ENCODE results near the gene CSMD2. TPM values are rescaled to one million over a fixed set of nuclear protein-coding genes. Genes with fewer than 3 reads are reported as not detected.

Gene CSMD2
- total RNA-seq, 2 experiments from 2014 or later, result not detected

GRCh38 chr1:33624991-33625870, 539.8 kb downstream of the CSMD2 start:
- ChIA-PET POLR2A (no interaction called here), CTCF (ENCODE audit: unreplicated experiment) (no interaction called here)
- no peaks in the 10 kb centered on the region for H3K9me3 ChIP-seq (ENCODE audit: low read length)
- no TSS peak for BruUV-seq (replicated peaks)
- no peak overlapping the region for H3K4me2 ChIP-seq (ENCODE audit: low read length)
- no peaks in the 10 kb centered on the region for H3K36me3 ChIP-seq (ENCODE audit: insufficient read depth, low read length)
- TF ChIP-seq EZH2phosphoT487 (IDR thresholded peaks at IDR 0.05; ENCODE audit: borderline replicate concordance, low read depth, low read length), result no peak
- peak; percentile 72 for TF ChIP-seq CTCF (conservative IDR thresholded peaks at IDR 0.05; ENCODE audit: low read length)
- DNase-seq (ENCODE audit: low spot score), result no peak
- no peaks in the 10 kb centered on the region for H3K4me1 ChIP-seq (ENCODE audit: insufficient read depth, low read length, poor library complexity, severe bottlenecking)
- no peaks in the 10 kb centered on the region for H3K79me2 ChIP-seq (ENCODE audit: insufficient read depth, low read depth, low read length)
- no peak overlapping the region for H2AFZ ChIP-seq (ENCODE audit: low read length)
- no peaks in the 10 kb centered on the region for H3K9me2 ChIP-seq (ENCODE audit: insufficient read depth, low read length)
- intact Hi-C loops (cut with micrococcal nuclease; ENCODE audit: unreplicated experiment), result no loop called here
- no peaks in the 10 kb centered on the region for H4K20me1 ChIP-seq (ENCODE audit: insufficient read depth, low read length)
- H3K27ac ChIP-seq (ENCODE audit: low read depth, low read length, poor library complexity, severe bottlenecking), result no peak overlapping the region
- H3K4me3 ChIP-seq (ENCODE audit: low read depth, low read length, poor library complexity, severe bottlenecking), result no peak overlapping the region

- no TSS peak for BruUV-seq (replicated peaks)
These were observed 540.6 kb downstream of the CSMD2 start for GRCh38 chr1:33624261-33624990.

More at GRCh38 chr1:33624261-33624990, 540.6 kb downstream of the CSMD2 start:
- no peaks in the 10 kb centered on the region for H3K9me2 ChIP-seq (ENCODE audit: insufficient read depth, low read length)
- ChIA-PET CTCF (ENCODE audit: unreplicated experiment) (no interaction called here), POLR2A (no interaction called here)
- H3K4me2 ChIP-seq (ENCODE audit: low read length), result no peak overlapping the region
- H3K36me3 ChIP-seq (ENCODE audit: insufficient read depth, low read length), result no peaks in the 10 kb centered on the region
- H3K9me3 ChIP-seq (ENCODE audit: low read length), result no peaks in the 10 kb centered on the region
- no peak overlapping the region for H2AFZ ChIP-seq (ENCODE audit: low read length)
- H3K4me1 ChIP-seq (ENCODE audit: insufficient read depth, low read length, poor library complexity, severe bottlenecking), result no peaks in the 10 kb centered on the region
- intact Hi-C loops (cut with micrococcal nuclease; ENCODE audit: unreplicated experiment), result no loop called here
- H3K27ac ChIP-seq (ENCODE audit: low read depth, low read length, poor library complexity, severe bottlenecking), result no peak overlapping the region
- TF ChIP-seq CTCF (conservative IDR thresholded peaks at IDR 0.05; ENCODE audit: low read length) (no peak), EZH2phosphoT487 (IDR thresholded peaks at IDR 0.05; ENCODE audit: borderline replicate concordance, low read depth, low read length) (no peak)
- DNase-seq (ENCODE audit: low spot score), result no peak
- H4K20me1 ChIP-seq (ENCODE audit: insufficient read depth, low read length), result no peaks in the 10 kb centered on the region
- H3K4me3 ChIP-seq (ENCODE audit: low read depth, low read length, poor library complexity, severe bottlenecking), result no peak overlapping the region
- H3K79me2 ChIP-seq (ENCODE audit: insufficient read depth, low read depth, low read length), result no peaks in the 10 kb centered on the region
